Lung (tissue), 12 donors: ENCODE results near the gene KCNMA1. TPM values are rescaled to one million over a fixed set of nuclear protein-coding genes. Genes with fewer than 3 reads are reported as not detected.

Experiments
- ATAC-seq: fragments of 200-7000 bp; cut with Tn5 transposase; one replicate; pipeline ENCODE4 v1.9.1; 2020; ENCODE audit warnings: moderate number of reproducible peaks; ENCODE audit not compliant: insufficient read depth, low FRiP score
- DNase-seq, 3 donors: peaks; one replicate each; pipeline ENCODE4 v3.0.0-alpha.2; 2013 to 2017
- H3K27ac ChIP-seq, 2 donors: one replicate each; pipeline ENCODE4 v1.5.1; 2013; ENCODE audit warnings: mild to moderate bottlenecking in 2 of 2, moderate library complexity in 2 of 2, control low read depth in 1 of 2, inconsistent platforms in 1 of 2, low read depth in 1 of 2, low read length in 1 of 2
- H3K27me3 ChIP-seq, 3 donors: one replicate each; pipeline ENCODE4 v1.5.1; 2013; ENCODE audit warnings: low read length in 2 of 3; ENCODE audit not compliant: control insufficient read depth in 3 of 3, insufficient read depth in 3 of 3
- H3K36me3 ChIP-seq, 4 donors: one replicate each; pipeline ENCODE4 v1.5.1; 2013; ENCODE audit warnings: low read length in 4 of 4, mild to moderate bottlenecking in 1 of 4, moderate library complexity in 1 of 4; ENCODE audit not compliant: control insufficient read depth in 4 of 4, insufficient read depth in 4 of 4
- H3K4me1 ChIP-seq, 5 donors: one replicate each; pipeline ENCODE4 v1.5.1; 2013; ENCODE audit warnings: low read length in 5 of 5, mild to moderate bottlenecking in 2 of 5, moderate library complexity in 1 of 5; ENCODE audit not compliant: control insufficient read depth in 5 of 5, insufficient read depth in 5 of 5
- H3K4me3 ChIP-seq: one replicate; pipeline ENCODE4 v1.5.1; 2013; ENCODE audit warnings: mild to moderate bottlenecking, control low read depth, moderate library complexity
- H3K9ac ChIP-seq, 2 donors: one replicate each; pipeline ENCODE4 v1.5.1; 2013; ENCODE audit warnings: low read length in 2 of 2, control low read depth in 1 of 2; ENCODE audit not compliant: insufficient read depth in 1 of 2
- H3K9me3 ChIP-seq, 4 donors: one replicate each; pipeline ENCODE4 v1.5.1; 2013; ENCODE audit warnings: low read length in 3 of 4, mild to moderate bottlenecking in 1 of 4, moderate library complexity in 1 of 4; ENCODE audit not compliant: control insufficient read depth in 4 of 4, insufficient read depth in 3 of 4
- CTCF ChIP-seq: IDR thresholded peaks from 2 replicates; pipeline ENCODE4 v1.5.1; 2012; ENCODE audit warnings: mild to moderate bottlenecking; ENCODE audit errors: control extremely low read depth, extremely low read depth
- whole genome bisulfite sequencing, 2 donors: extraction: QIAGEN DNeasy Blood & Tissue Kit; methylation state at CpG; one replicate each; pipeline ENCODE4 v1.1.7; 2013; 5-methylcytosine and 5-hydroxymethylcytosine counted together
- polyA plus RNA-seq, 2 donors: library from polyadenylated mRNA; stranded (reverse); fragments of 200-250 nt; gene quantifications; one replicate each; pipeline ENCODE4 v1.2.1, GENCODE V29; 2013
- total RNA-seq, 2 donors: library from RNA; depleted of rRNA in 1 of 2; stranded (reverse); fragments of >200 nt in 1 of 2; gene quantifications; one replicate each; pipeline ENCODE4 v1.2.1, GENCODE V29; 2014 to 2021
- donor health status: control.
- donor health status: control.
- donor health status: Bipolar disorder and iron deficiency.
- donor health status: healthy.
- donor health status: DM: yes; HTN: yes; CAD: no.

The KCNMA1 gene
- total and polyA plus RNA-seq, 4 donors, result 3.8 to 13.0 (median 5.5) TPM

- no peak overlapping the region for H3K27ac ChIP-seq
- 91 to 97% methylated on average over 7 of the region's 7 CpGs for WGBS, 2 donors
Measured at GRCh38 chr10:77513220-77513619, 124.4 kb downstream of the KCNMA1 start.

GRCh38 chr10:77512219-77512578 lies 125.4 kb downstream of the KCNMA1 start:
- Histone ChIP-seq H3K9ac (no peak overlapping the region), H3K4me1 (no peaks in the 10 kb centered on the region), H3K36me3 (no peaks in the 10 kb centered on the region), H3K9me3 (no peaks in the 10 kb centered on the region), H3K4me3 (no peak overlapping the region), H3K27me3 (peaks cover 0 to 3% (median 0%) of the 10 kb centered on the region in 3 donors), H3K27ac (no peak overlapping the region)
- ATAC-seq (no peak), DNase-seq (no peak)
- no peak for TF ChIP-seq CTCF
- WGBS, 2 donors, result 97 to 98% methylated on average over 1 of the region's 1 CpG

More at GRCh38 chr10:77513220-77513619, 124.4 kb downstream of the KCNMA1 start:
- DNase-seq, result no peak
- Histone ChIP-seq H3K36me3 (no peaks in the 10 kb centered on the region), H3K4me1 (no peaks in the 10 kb centered on the region), H3K9ac (no peak overlapping the region), H3K9me3 (no peaks in the 10 kb centered on the region), H3K27me3 (no peaks in the 10 kb centered on the region), H3K4me3 (no peak overlapping the region)
- no peak for ATAC-seq
- no peak for TF ChIP-seq CTCF

- H3K27ac ChIP-seq, result no peak overlapping the region
- no peak overlapping the region for H3K4me3 ChIP-seq
- no peaks in the 10 kb centered on the region for H3K9me3 ChIP-seq
- H3K4me1 ChIP-seq, result no peaks in the 10 kb centered on the region
- DNase-seq (no peak), ATAC-seq (no peak)
- no peak for TF ChIP-seq CTCF
- H3K36me3 ChIP-seq, result no peaks in the 10 kb centered on the region
- no peak overlapping the region for H3K9ac ChIP-seq
- peaks cover 0 to 3% (median 0%) of the 10 kb centered on the region in 3 donors for H3K27me3 ChIP-seq
- WGBS, 2 donors, result 77 to 83% methylated on average over 6 of the region's 6 CpGs
Measured at GRCh38 chr10:77511498-77512218, 126.0 kb downstream of the KCNMA1 start.
